CD8-positive, alpha-beta memory T cell (primary cell): ENCODE data around the gene IFI27L1. TPM values are rescaled to one million over a fixed set of nuclear protein-coding genes. Genes with fewer than 3 reads are reported as not detected.

Experiments used
- CTCF ChIA-PET: fragments of 350-600 bp; sonication (Branson Sonifier 250); formaldehyde crosslinking; loops from one replicate; lab custom pipeline; 2021; ENCODE audit warnings: antibody characterized with exemption; lab: Charles Lee
- POLR2A ChIA-PET: fragments of 350-600 bp; sonication (Branson Sonifier 250); formaldehyde crosslinking; loops from one replicate; lab custom pipeline; 2021; ENCODE audit warnings: antibody characterized with exemption; lab: Charles Lee
- DNase-seq, 5 donors: peaks; one replicate each; pipeline versions ENCODE4 v3.0.0 to v3.0.0-alpha.2; 2020 to 2022; ENCODE audit warnings: mixed read lengths in 1 of 5
- H3K27ac ChIP-seq: one replicate; pipeline ENCODE4 v1.7.0; 2013; ENCODE audit warnings: low read depth, mild to moderate bottlenecking, low read length, moderate library complexity
- H3K27me3 ChIP-seq: 2 replicates; pipeline ENCODE4 v1.7.0; 2013; ENCODE audit warnings: low read length, mild to moderate bottlenecking; ENCODE audit not compliant: insufficient read depth, poor library complexity, severe bottlenecking
- H3K36me3 ChIP-seq: 2 replicates; pipeline ENCODE4 v1.7.0; 2013; ENCODE audit warnings: mild to moderate bottlenecking, low read length, moderate library complexity; ENCODE audit not compliant: insufficient read depth
- H3K4me1 ChIP-seq: 2 replicates; pipeline ENCODE4 v1.7.0; 2013; ENCODE audit warnings: mild to moderate bottlenecking, low read length, moderate library complexity; ENCODE audit not compliant: insufficient read depth
- H3K4me3 ChIP-seq: 2 replicates; pipeline ENCODE4 v1.7.0; 2013; ENCODE audit warnings: mild to moderate bottlenecking, low read length
- H3K9me3 ChIP-seq: 2 replicates; pipeline ENCODE4 v1.7.0; 2013; ENCODE audit warnings: mild to moderate bottlenecking, low read length
- H3K27ac Mint-ChIP-seq, 8 donors: one replicate each; pipeline ENCODE4 v1.8.0; 2020 to 2021; ENCODE audit warnings: mixed read lengths in 8 of 8, mild to moderate bottlenecking in 6 of 8, inconsistent platforms in 3 of 8, moderate library complexity in 3 of 8
- H3K27me3 Mint-ChIP-seq, 2 donors: one replicate each; pipeline ENCODE4 v1.8.0; 2020 to 2021; ENCODE audit warnings: mixed read lengths in 2 of 2, mild to moderate bottlenecking in 1 of 2, moderate library complexity in 1 of 2
- H3K36me3 Mint-ChIP-seq, 3 donors: one replicate each; pipeline ENCODE4 v1.8.0; 2020 to 2021; ENCODE audit warnings: mixed read lengths in 3 of 3, inconsistent platforms in 1 of 3, mild to moderate bottlenecking in 1 of 3
- H3K4me1 Mint-ChIP-seq, 3 donors: one replicate each; pipeline ENCODE4 v1.8.0; 2020 to 2021; ENCODE audit warnings: mixed read lengths in 3 of 3, inconsistent platforms in 1 of 3, mild to moderate bottlenecking in 1 of 3
- H3K4me3 Mint-ChIP-seq, 7 donors: one replicate each; pipeline ENCODE4 v1.8.0; 2020 to 2021; ENCODE audit warnings: mixed read lengths in 7 of 7, mild to moderate bottlenecking in 6 of 7, moderate library complexity in 4 of 7, inconsistent platforms in 2 of 7
- H3K9me3 Mint-ChIP-seq, 5 donors: one replicate each; pipeline ENCODE4 v1.8.0; 2020 to 2022; ENCODE audit warnings: mixed read lengths in 5 of 5, mild to moderate bottlenecking in 3 of 5, moderate library complexity in 2 of 5, inconsistent platforms in 1 of 5
- polyA plus RNA-seq: library from polyadenylated mRNA; unstranded; fragments of 300-500 nt; fragmentation: Illumina TruSeq; gene quantifications from one replicate; pipeline ENCODE4 v1.2.3, GENCODE V29; 2021
- total RNA-seq, 2 experiments: library from RNA; stranded (reverse); gene quantifications; one replicate each; pipeline ENCODE4 v1.2.3, GENCODE V29; 2021

The IFI27L1 gene
- total and polyA plus RNA-seq, 3 experiments from 2014 or later, result 8.3 to 18.4 (median 15.5) TPM

DNA sequence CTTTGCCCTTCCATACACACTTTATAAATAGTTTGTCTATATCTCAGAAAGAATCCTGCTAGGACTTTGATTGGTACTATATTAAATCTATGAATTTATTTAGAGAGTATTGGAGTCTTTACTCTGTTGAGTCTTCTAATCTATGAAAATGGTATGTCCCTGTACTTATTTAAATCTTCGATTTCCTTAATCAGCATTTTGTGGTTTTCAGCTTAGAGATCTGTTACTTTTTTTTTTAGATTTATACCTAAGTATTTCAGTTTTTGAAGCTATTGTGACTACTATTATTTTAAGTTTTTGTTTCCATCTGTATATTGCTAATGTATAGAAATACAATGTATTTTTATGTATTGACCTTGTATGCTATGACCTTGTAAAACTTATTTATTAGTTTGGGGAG, 61.7 kb downstream of the IFI27L1 start:
- ChIA-PET CTCF (interaction anchor here (1.4 to 3.6 kb wide), 6 partner anchors 11 to 203 kb away, joined by 4 to 23 read pairs (median 8); partner anchors contain the start of gene OTUB2), POLR2A (no interaction called here)
- H3K4me3 ChIP-seq, result no peak overlapping the region
- Mint-ChIP-seq H3K4me3 (no peak overlapping the region), H3K4me1 (peaks cover 17 to 27% (median 18%) of the 10 kb centered on the region in 3 donors), H3K27me3 (peaks cover 0 to 4% of the 10 kb centered on the region in 2 donors), H3K9me3 (no peaks in the 10 kb centered on the region), H3K27ac (no peak overlapping the region), H3K36me3 (no peaks in the 10 kb centered on the region)
- no peaks in the 10 kb centered on the region for H3K9me3 ChIP-seq
- H3K27me3 ChIP-seq, result peaks cover 3% of the 10 kb centered on the region
- no peak for DNase-seq
- H3K36me3 ChIP-seq, result no peaks in the 10 kb centered on the region
- H3K4me1 ChIP-seq, result no peaks in the 10 kb centered on the region
- no peak overlapping the region for H3K27ac ChIP-seq

DNA sequence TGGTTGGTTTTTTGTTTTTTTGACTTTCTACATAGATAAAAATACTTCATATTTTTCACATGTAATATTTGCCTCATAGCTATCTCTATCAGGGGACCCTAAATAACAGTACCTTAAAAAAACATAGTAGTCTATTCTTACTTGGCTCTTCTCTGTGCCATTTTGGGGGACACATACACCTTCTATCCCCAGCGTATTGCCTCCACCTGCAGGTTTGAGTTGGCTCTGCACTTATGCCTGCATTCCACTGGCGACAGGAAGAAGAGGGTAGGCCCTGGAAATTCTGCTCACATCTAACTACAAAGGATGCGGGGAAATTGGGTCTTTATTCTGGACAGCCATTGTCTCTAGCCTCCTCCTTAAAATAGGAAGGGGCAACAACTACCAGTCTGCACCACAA, 62.1 kb downstream of the IFI27L1 start:
- no peaks in the 10 kb centered on the region for H3K9me3 Mint-ChIP-seq
- DNase-seq, result no peak
- Histone ChIP-seq H3K27ac (no peak overlapping the region), H3K4me3 (no peak overlapping the region), H3K4me1 (no peaks in the 10 kb centered on the region), H3K27me3 (no peaks in the 10 kb centered on the region), H3K36me3 (no peaks in the 10 kb centered on the region), H3K9me3 (no peaks in the 10 kb centered on the region)
- peaks cover 0 to 4% of the 10 kb centered on the region in 2 donors for H3K27me3 Mint-ChIP-seq
- CTCF ChIA-PET, result interaction anchor here (1.4 to 3.6 kb wide), 6 partner anchors 12 to 204 kb away, joined by 4 to 23 read pairs (median 8); partner anchors contain the start of gene OTUB2
- H3K36me3 Mint-ChIP-seq, result no peaks in the 10 kb centered on the region
- POLR2A ChIA-PET, result no interaction called here
- H3K27ac Mint-ChIP-seq, result peak overlapping the region in 1 of 8 donors; percentile 14
- peaks cover 17 to 27% (median 18%) of the 10 kb centered on the region in 3 donors for H3K4me1 Mint-ChIP-seq
- no peak overlapping the region for H3K4me3 Mint-ChIP-seq

DNA sequence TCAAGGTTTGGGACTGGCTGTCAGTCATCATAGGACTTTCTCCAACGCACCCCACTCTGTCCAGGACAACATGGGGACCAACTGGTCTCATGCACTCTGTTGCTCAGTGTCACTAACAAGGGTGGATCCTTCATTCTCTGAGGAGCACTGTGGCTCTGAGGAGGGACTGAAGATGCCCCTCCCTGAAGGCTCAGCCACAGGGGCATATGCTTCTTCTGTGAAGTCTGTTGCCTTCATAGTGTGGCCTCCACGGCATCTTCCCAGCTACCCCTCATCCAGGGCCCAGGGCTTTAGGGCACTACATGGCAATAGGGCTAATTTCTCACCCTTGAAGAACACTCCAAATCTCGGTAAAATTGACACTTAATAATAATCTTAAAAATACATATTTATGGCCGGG, 62.6 kb downstream of the IFI27L1 start:
- Histone ChIP-seq H3K4me3 (no peak overlapping the region), H3K4me1 (no peaks in the 10 kb centered on the region), H3K27ac (no peak overlapping the region), H3K27me3 (no peaks in the 10 kb centered on the region), H3K9me3 (no peaks in the 10 kb centered on the region), H3K36me3 (no peaks in the 10 kb centered on the region)
- CTCF ChIA-PET, result interaction anchor here (2.2 to 3.6 kb wide), 2 partner anchors 12 to 118 kb away, joined by 4 to 23 read pairs; partner anchors contain the start of gene OTUB2
- Mint-ChIP-seq H3K27me3 (peaks cover 0 to 3% of the 10 kb centered on the region in 2 donors), H3K9me3 (no peaks in the 10 kb centered on the region), H3K36me3 (no peaks in the 10 kb centered on the region), H3K27ac (no peak overlapping the region), H3K4me1 (peaks cover 17 to 27% (median 18%) of the 10 kb centered on the region in 3 donors), H3K4me3 (no peak overlapping the region)
- POLR2A ChIA-PET, result no interaction called here
- DNase-seq, result no peak

DNA sequence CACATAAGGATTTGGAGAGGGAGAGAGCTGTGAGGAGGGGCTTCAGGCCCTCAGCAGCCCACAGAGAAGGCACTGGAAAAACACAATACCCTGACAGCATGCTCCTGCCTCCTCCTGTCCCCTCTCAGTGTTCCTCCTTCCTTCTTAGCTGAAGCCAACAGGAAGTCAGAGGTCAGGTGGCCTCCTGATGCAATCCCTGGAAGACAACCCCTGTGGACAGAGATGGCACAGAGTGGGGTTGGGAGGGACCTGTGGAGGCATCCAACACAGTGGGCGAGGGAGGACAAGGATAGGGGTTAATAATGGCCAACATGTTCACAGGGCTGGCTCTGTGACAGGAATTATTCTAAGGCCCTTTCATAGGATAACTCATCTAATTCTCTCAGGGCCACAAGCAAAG, 63.7 kb downstream of the IFI27L1 start:
- Mint-ChIP-seq H3K36me3 (no peaks in the 10 kb centered on the region), H3K4me1 (peaks cover 17 to 27% (median 18%) of the 10 kb centered on the region in 3 donors), H3K27ac (no peak overlapping the region), H3K9me3 (no peaks in the 10 kb centered on the region), H3K27me3 (no peaks in the 10 kb centered on the region), H3K4me3 (no peak overlapping the region)
- Histone ChIP-seq H3K27me3 (no peaks in the 10 kb centered on the region), H3K4me3 (no peak overlapping the region), H3K4me1 (no peaks in the 10 kb centered on the region), H3K9me3 (no peaks in the 10 kb centered on the region), H3K36me3 (no peaks in the 10 kb centered on the region), H3K27ac (no peak overlapping the region)
- no peak for DNase-seq
- POLR2A ChIA-PET, result interaction anchor here (0.6 kb wide), 1 partner anchor 19 kb away, joined by 4 read pairs; no protein-coding TSS in a partner anchor
- CTCF ChIA-PET, result interaction anchor here (2.1 kb wide), 1 partner anchor 8 kb away, joined by 15 read pairs; no protein-coding TSS in a partner anchor

DNA sequence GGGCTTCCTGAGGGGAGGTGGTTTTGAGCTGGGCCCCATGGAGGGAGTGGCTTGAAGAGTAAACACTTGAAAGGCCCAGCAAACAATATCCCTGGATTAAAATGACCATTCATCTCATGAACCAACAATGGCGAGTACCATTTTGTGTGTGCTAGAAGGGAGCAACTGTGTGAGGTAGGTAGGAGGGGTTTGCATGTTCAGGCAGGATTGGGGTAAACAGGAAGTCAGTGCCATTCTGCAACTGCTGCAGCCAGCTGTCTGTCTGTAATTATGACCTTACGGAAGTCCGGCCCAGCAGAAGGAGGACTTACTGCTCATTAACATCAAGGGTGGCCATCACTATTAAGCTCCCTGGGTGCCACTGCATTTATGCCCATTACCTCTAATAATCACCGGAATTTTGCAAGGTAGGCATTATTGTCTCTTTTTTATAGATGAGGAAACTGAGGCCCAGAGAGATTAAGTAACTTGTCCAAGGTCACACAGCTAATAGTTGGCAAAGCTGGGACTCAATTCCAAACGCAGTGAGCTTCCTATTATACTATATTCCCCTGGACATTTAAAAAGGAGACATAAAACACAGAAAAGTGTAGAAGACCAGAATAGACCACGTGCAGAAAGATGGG, 64.9 kb downstream of the IFI27L1 start:
- H3K27ac Mint-ChIP-seq, result peak overlapping the region in 4 of 8 donors; percentile 7 to 62 (median 16)
- DNase-seq, result no peak
- peaks cover 17 to 27% (median 18%) of the 10 kb centered on the region in 3 donors for H3K4me1 Mint-ChIP-seq
- ChIA-PET POLR2A (no interaction called here), CTCF (interaction anchor here (1.2 to 2.1 kb wide), 2 partner anchors 9 to 34 kb away, joined by 3 to 15 read pairs; no protein-coding TSS in a partner anchor)
- peak overlapping the region in 1 of 7 donors; percentile 10 for H3K4me3 Mint-ChIP-seq
- no peak overlapping the region for H3K27ac ChIP-seq
- no peaks in the 10 kb centered on the region for H3K36me3 ChIP-seq
- no peaks in the 10 kb centered on the region for H3K9me3 Mint-ChIP-seq
- H3K4me1 ChIP-seq, result no peaks in the 10 kb centered on the region
- H3K4me3 ChIP-seq, result no peak overlapping the region
- no peaks in the 10 kb centered on the region for H3K36me3 Mint-ChIP-seq
- no peaks in the 10 kb centered on the region for H3K27me3 ChIP-seq
- H3K27me3 Mint-ChIP-seq, result peaks cover 0 to 4% of the 10 kb centered on the region in 2 donors
- no peaks in the 10 kb centered on the region for H3K9me3 ChIP-seq

Other genes starting within 250 kb of the IFI27L1 start
- not detected for gene FAM181A, start 154.0 kb upstream of the IFI27L1 start, total RNA-seq
- not detected for gene FAM181A, start 154.0 kb upstream of the IFI27L1 start, polyA plus RNA-seq
- 10 to 100 TPM; 93.5 to 98.0 TPM for gene ASB2, start 104.7 kb upstream of the IFI27L1 start, total RNA-seq
- 4.8 TPM for gene ASB2, start 104.7 kb upstream of the IFI27L1 start, polyA plus RNA-seq
- gene CCDC197, start 84.0 kb upstream of the IFI27L1 start, total RNA-seq, result not detected
- gene CCDC197, start 84.0 kb upstream of the IFI27L1 start, polyA plus RNA-seq, result not detected
- gene OTUB2, start 55.0 kb upstream of the IFI27L1 start, total RNA-seq, result 1 to 10 TPM; 1.1 to 1.8 TPM
- gene OTUB2, start 55.0 kb upstream of the IFI27L1 start, polyA plus RNA-seq, result 0.12 TPM
- gene DDX24, start 108 bp upstream of the IFI27L1 start, total RNA-seq, result 100 to 1,000 TPM; 274 to 283 TPM
- gene DDX24, start 108 bp upstream of the IFI27L1 start, polyA plus RNA-seq, result 287 TPM
- 1 to 10 TPM; 1.3 TPM for gene IFI27, start 29.4 kb downstream of the IFI27L1 start, total RNA-seq
- 5.5 TPM for gene IFI27, start 29.4 kb downstream of the IFI27L1 start, polyA plus RNA-seq
- gene IFI27L2, start 48.3 kb downstream of the IFI27L1 start, total RNA-seq, result 10 to 100 TPM; 55.9 to 58.5 TPM
- gene IFI27L2, start 48.3 kb downstream of the IFI27L1 start, polyA plus RNA-seq, result 95.5 TPM
- 1 to 10 TPM; 1.2 to 1.8 TPM for gene PPP4R4, start 93.0 kb downstream of the IFI27L1 start, total RNA-seq
- gene PPP4R4, start 93.0 kb downstream of the IFI27L1 start, polyA plus RNA-seq, result 0.17 TPM
- gene SERPINA10, start 212.0 kb downstream of the IFI27L1 start, total RNA-seq, result not detected
- gene SERPINA10, start 212.0 kb downstream of the IFI27L1 start, polyA plus RNA-seq, result not detected
- gene SERPINA6, start 242.0 kb downstream of the IFI27L1 start, total RNA-seq, result not detected
- not detected for gene SERPINA6, start 242.0 kb downstream of the IFI27L1 start, polyA plus RNA-seq